Kidney (tissue), 14 donors: Measurements from ENCODE around the gene HMOX1. TPM values are rescaled to one million over a fixed set of nuclear protein-coding genes. Genes with fewer than 3 reads are reported as not detected.

Experiments used
- DNase-seq, 5 donors: peaks; one replicate each; pipeline ENCODE4 v3.0.0-alpha.2; 2013 to 2020
- FAIRE-seq: peaks from 2 replicates; lab custom pipeline; 2012; peaks lifted over from hg19 to GRCh38; lab: Jason Lieb, UNC
- H3K27ac ChIP-seq, 2 donors: one replicate each; pipeline ENCODE4 v1.7.0; 2013; ENCODE audit warnings: low read depth in 2 of 2, low read length in 2 of 2, inconsistent platforms in 1 of 2
- H3K27me3 ChIP-seq: one replicate; pipeline ENCODE4 v1.7.1; 2013; ENCODE audit warnings: low read length, inconsistent platforms; ENCODE audit not compliant: control insufficient read depth, insufficient read depth
- H3K36me3 ChIP-seq, 3 donors: one replicate each; pipeline versions ENCODE4 v1.7.0 to v1.7.1; 2013; ENCODE audit warnings: low read length in 3 of 3, control low read depth in 1 of 3, inconsistent platforms in 1 of 3; ENCODE audit not compliant: insufficient read depth in 3 of 3, control insufficient read depth in 2 of 3
- H3K4me1 ChIP-seq, 3 donors: one replicate each; pipeline versions ENCODE4 v1.7.0 to v1.7.1; 2013; ENCODE audit warnings: low read length in 3 of 3, inconsistent platforms in 1 of 3, low read depth in 1 of 3; ENCODE audit not compliant: control insufficient read depth in 2 of 3, insufficient read depth in 2 of 3
- H3K4me3 ChIP-seq, 3 donors: one replicate each; pipeline versions ENCODE4 v1.7.0 to v1.8.1; 2013; ENCODE audit warnings: low read length in 3 of 3, control low read depth in 1 of 3, inconsistent platforms in 1 of 3
- H3K9ac ChIP-seq, 3 donors: one replicate each; pipeline versions ENCODE4 v1.7.0 to v1.7.1; 2013; ENCODE audit warnings: low read length in 3 of 3, control low read depth in 1 of 3, inconsistent platforms in 1 of 3
- H3K9me3 ChIP-seq, 3 donors: one replicate each; pipeline versions ENCODE4 v1.7.0 to v1.7.1; 2013; ENCODE audit warnings: low read length in 3 of 3, control low read depth in 1 of 3, inconsistent platforms in 1 of 3; ENCODE audit not compliant: control insufficient read depth in 2 of 3, insufficient read depth in 1 of 3
- CTCF ChIP-seq: IDR thresholded peaks from 3 replicates; pipeline ENCODE4 v1.5.1; 2012; ENCODE audit warnings: mild to moderate bottlenecking, moderate library complexity, borderline replicate concordance; ENCODE audit not compliant: insufficient read depth; ENCODE audit errors: extremely low read depth
- intact Hi-C: fragments of 100-400 bp; cut with DNase I; formaldehyde crosslinking; loops from one replicate; pipeline ENCODE4 v1.11.1; 2022
- polyA plus RNA-seq: library from polyadenylated mRNA; stranded (reverse); fragments of 350-450 nt; fragmentation: Illumina TruSeq; extraction: RNeasy Lipid Tissue Mini Kit (QIAGEN cat#74804); gene quantifications from one replicate; pipeline ENCODE4 v1.2.3, GENCODE V29; 2014; ENCODE audit warnings: low read depth, low replicate concordance; ENCODE audit not compliant: insufficient read depth
- total RNA-seq: library from RNA; stranded (reverse); fragmentation: NEBNext Ultra II Directional; extraction: Animal tissue kit (Norgen Biotek cat#: 25700); gene quantifications from one replicate; pipeline ENCODE4 v1.2.1, GENCODE V29; 2021
- donor health status: control.
- donor health status: control.
- donor health status: control.
- donor health status: control.
- donor health status: control.
- donor health status: DM: yes; HTN: yes; CAD: no.
- donor health status: Normal renal cell carcinoma (clear cell type).

Gene HMOX1
- total and polyA plus RNA-seq, 2 donors from 2014 or later = 37.7 to 234 TPM

- intact Hi-C loops = no loop called here
Observed at GRCh38 chr22:35422145-35422544, 41.2 kb downstream of the HMOX1 start.

GRCh38 chr22:35422936-35423335 lies 42.0 kb downstream of the HMOX1 start:
- Histone ChIP-seq H3K4me3 (no peak overlapping the region), H3K27ac (no peak overlapping the region), H3K36me3 (peaks cover 1 to 17% (median 13%) of the 10 kb centered on the region in 3 donors), H3K4me1 (no peaks in the 10 kb centered on the region), H3K9ac (no peak overlapping the region), H3K9me3 (no peaks in the 10 kb centered on the region), H3K27me3 (no peaks in the 10 kb centered on the region)
- FAIRE-seq (no peak), DNase-seq (peak in 1 of 5 donors; percentile 66)
- no peak for TF ChIP-seq CTCF
- intact Hi-C loops = no loop called here

More at GRCh38 chr22:35422145-35422544, 41.2 kb downstream of the HMOX1 start:
- Histone ChIP-seq H3K4me3 (no peak overlapping the region), H3K27me3 (no peaks in the 10 kb centered on the region), H3K9ac (no peak overlapping the region), H3K36me3 (peaks cover 2 to 17% (median 13%) of the 10 kb centered on the region in 3 donors), H3K4me1 (no peaks in the 10 kb centered on the region), H3K9me3 (no peaks in the 10 kb centered on the region), H3K27ac (no peak overlapping the region)
- TF ChIP-seq CTCF = no peak
- DNase-seq (peak in 1 of 5 donors; percentile 40), FAIRE-seq (no peak)

- FAIRE-seq = no peak
- Histone ChIP-seq H3K27me3 (no peaks in the 10 kb centered on the region), H3K4me1 (no peaks in the 10 kb centered on the region), H3K36me3 (peaks cover 0 to 15% (median 9%) of the 10 kb centered on the region in 3 donors), H3K4me3 (no peak overlapping the region), H3K9me3 (no peaks in the 10 kb centered on the region), H3K27ac (no peak overlapping the region), H3K9ac (no peak overlapping the region)
- DNase-seq = peak in 1 of 5 donors; percentile 58
- TF ChIP-seq CTCF = no peak
- intact Hi-C loops = no loop called here
Observed at GRCh38 chr22:35424081-35424480, 43.2 kb downstream of the HMOX1 start.

GRCh38 chr22:35424761-35425160 lies 43.9 kb downstream of the HMOX1 start:
- Histone ChIP-seq H3K36me3 (peaks cover 0 to 12% (median 9%) of the 10 kb centered on the region in 3 donors), H3K9ac (no peak overlapping the region)
- intact Hi-C loops = no loop called here

More at GRCh38 chr22:35424761-35425160, 43.9 kb downstream of the HMOX1 start:
- Histone ChIP-seq H3K27ac (no peak overlapping the region), H3K4me1 (no peaks in the 10 kb centered on the region), H3K27me3 (no peaks in the 10 kb centered on the region), H3K9me3 (no peaks in the 10 kb centered on the region), H3K4me3 (no peak overlapping the region)
- DNase-seq (peak in 1 of 5 donors; percentile 36), FAIRE-seq (no peak)
- no peak for TF ChIP-seq CTCF
